OCI-LY3 (cell line): ENCODE measurements around the gene TRERF1.
A peak's percentile ranks its signal among the peaks of the same experiment; 100 is the strongest.

Experiments
- H2AFZ ChIP-seq: fragments of 200-600, 300-600 bp; shearing (Covaris generic); 2 replicates; pipeline ENCODE4 v1.6.0; 2014; ENCODE audit warnings: antibody characterized with exemption, low read depth, low read length
- H3K27ac ChIP-seq: fragments of 200-600, 300-600 bp; sonication (generic); 2 replicates; pipeline ENCODE4 v1.5.1; 2014; ENCODE audit warnings: mild to moderate bottlenecking, low read length, moderate library complexity, mixed read lengths
- H3K27me3 ChIP-seq: fragments of 200-600, 300-600 bp; sonication (generic); 2 replicates; pipeline ENCODE4 v1.6.1; 2014; ENCODE audit warnings: low read depth, low read length, mixed read lengths
- H3K36me3 ChIP-seq: fragments of 200-600, 300-600 bp; sonication (generic); replicated peaks from 2 replicates; pipeline ENCODE3; 2014; ENCODE audit warnings: low read depth, low read length, mixed read lengths
- H3K4me1 ChIP-seq: fragments of 300-600, 200-600 bp; sonication (generic); 2 replicates; pipeline ENCODE4 v1.6.1; 2014; ENCODE audit warnings: low read length, mixed read lengths
- H3K4me2 ChIP-seq: fragments of 200-600, 300-600 bp; sonication (generic); 2 replicates; pipeline ENCODE4 v1.6.1; 2014; ENCODE audit warnings: low read length, mixed read lengths
- H3K4me3 ChIP-seq: fragments of 300-600, 200-600 bp; sonication (generic); 2 replicates; pipeline ENCODE4 v1.5.1; 2014; ENCODE audit warnings: antibody characterized with exemption, mild to moderate bottlenecking, low read length, moderate library complexity
- H3K79me2 ChIP-seq: fragments of 300-600, 200-600 bp; shearing (Covaris generic); 2 replicates; pipeline ENCODE4 v1.6.1; 2014; ENCODE audit warnings: mild to moderate bottlenecking, low read length, mixed read lengths
- H3K9ac ChIP-seq: fragments of 300-600, 200-600 bp; shearing (Covaris generic); 2 replicates; pipeline ENCODE4 v1.6.0; 2014; ENCODE audit warnings: mild to moderate bottlenecking, low read length, moderate library complexity
- H3K9me3 ChIP-seq: fragments of 200-600, 300-600 bp; shearing (Covaris generic); 2 replicates; pipeline ENCODE4 v1.6.1; 2014; ENCODE audit warnings: low read length, mixed read lengths; ENCODE audit not compliant: insufficient read depth
- H4K20me1 ChIP-seq: fragments of 200-600, 300-600 bp; sonication (generic); 2 replicates; pipeline ENCODE4 v1.6.1; 2016; ENCODE audit warnings: low read length, mixed read lengths; ENCODE audit not compliant: insufficient read depth
- CTCF ChIP-seq: fragments of 200-600, 300-600 bp; sonication (generic); IDR thresholded peaks from 2 replicates; pipeline ENCODE4 v1.5.1; 2014; ENCODE audit warnings: antibody characterized with exemption, low read length, low read depth
- EZH2phosphoT487 ChIP-seq: fragments of 200-600 bp; shearing (Covaris generic); IDR thresholded peaks from 2 replicates; pipeline ENCODE4 v1.6.1; 2018; ENCODE audit warnings: antibody characterized with exemption, mixed run types, low read depth

TRERF1 gene

GRCh38 chr6:42441697-42442081, 10.0 kb downstream of the TRERF1 start:
- Histone ChIP-seq H3K4me3 (peak overlapping the region; percentile 74), H3K27me3 (no peaks in the 10 kb centered on the region), H3K4me1 (peaks cover 61% of the 10 kb centered on the region), H3K9me3 (no peaks in the 10 kb centered on the region), H4K20me1 (peaks cover 14% of the 10 kb centered on the region; the same call in 1 of the 2 replicates), H3K27ac (peak overlapping the region; percentile 95), H3K9ac (peak overlapping the region; percentile 76), H3K79me2 (peaks cover 89% of the 10 kb centered on the region), H3K36me3 (peaks cover 22% of the 10 kb centered on the region), H3K4me2 (peak overlapping the region; percentile 99), H2AFZ (no peak overlapping the region)
- TF ChIP-seq EZH2phosphoT487, result no peak
- TF ChIP-seq CTCF, result no peak

GRCh38 chr6:42440778-42441696, 10.7 kb downstream of the TRERF1 start:
- Histone ChIP-seq H3K27ac (peak overlapping the region; percentile 95), H3K4me3 (peak overlapping the region; percentile 74), H3K9me3 (no peaks in the 10 kb centered on the region), H2AFZ (no peak overlapping the region; the same call in 1 of the 2 replicates), H3K27me3 (no peaks in the 10 kb centered on the region), H4K20me1 (peaks cover 14% of the 10 kb centered on the region; the same call in 1 of the 2 replicates), H3K9ac (peak overlapping the region; percentile 76), H3K4me1 (peaks cover 61% of the 10 kb centered on the region), H3K4me2 (peak overlapping the region; percentile 99), H3K79me2 (peaks cover 83% of the 10 kb centered on the region), H3K36me3 (peaks cover 18% of the 10 kb centered on the region)
- TF ChIP-seq EZH2phosphoT487 (no peak), CTCF (no peak)

GRCh38 chr6:42440027-42440426, 11.7 kb downstream of the TRERF1 start:
- no peak for TF ChIP-seq EZH2phosphoT487
- TF ChIP-seq CTCF, result no peak
- Histone ChIP-seq H3K4me3 (peak overlapping the region; percentile 74; the same call in 1 of the 2 replicates), H3K9me3 (no peaks in the 10 kb centered on the region), H3K9ac (peak overlapping the region; percentile 76), H3K4me2 (peak overlapping the region; percentile 99), H3K27ac (peak overlapping the region; percentile 95), H4K20me1 (peaks cover 14% of the 10 kb centered on the region; the same call in 1 of the 2 replicates), H3K27me3 (no peaks in the 10 kb centered on the region), H3K4me1 (peaks cover 61% of the 10 kb centered on the region), H3K36me3 (peaks cover 22% of the 10 kb centered on the region), H2AFZ (no peak overlapping the region), H3K79me2 (peaks cover 76% of the 10 kb centered on the region)

GRCh38 chr6:42436825-42437224, 14.9 kb downstream of the TRERF1 start:
- TF ChIP-seq EZH2phosphoT487 (no peak), CTCF (no peak)
- peaks cover 46% of the 10 kb centered on the region for H3K36me3 ChIP-seq

More at GRCh38 chr6:42436825-42437224, 14.9 kb downstream of the TRERF1 start:
- Histone ChIP-seq H3K4me2 (no peak overlapping the region), H3K79me2 (peaks cover 65% of the 10 kb centered on the region), H3K27ac (no peak overlapping the region), H3K9ac (no peak overlapping the region), H3K9me3 (peaks cover 17% of the 10 kb centered on the region), H2AFZ (no peak overlapping the region), H3K4me3 (no peak overlapping the region), H3K27me3 (no peaks in the 10 kb centered on the region), H4K20me1 (peaks cover 15% of the 10 kb centered on the region; the same call in 1 of the 2 replicates), H3K4me1 (peaks cover 32% of the 10 kb centered on the region)
